HG03432 (cell line): ENCODE measurements around the gene ELAVL4.
"Not testable (repeated sequence)": the region's sequence is repeated elsewhere in the genome, so short reads cannot be mapped to it uniquely, and the experiment has no call there.

ENCODE experiments used
- ATAC-seq: cut with Tn5 transposase; IDR thresholded peaks from one replicate; pipeline ENCODE4 v1.9.1; 2021; ENCODE audit warnings: mild to moderate bottlenecking, moderate library complexity; ENCODE audit not compliant: unreplicated experiment

ELAVL4 gene

DNA sequence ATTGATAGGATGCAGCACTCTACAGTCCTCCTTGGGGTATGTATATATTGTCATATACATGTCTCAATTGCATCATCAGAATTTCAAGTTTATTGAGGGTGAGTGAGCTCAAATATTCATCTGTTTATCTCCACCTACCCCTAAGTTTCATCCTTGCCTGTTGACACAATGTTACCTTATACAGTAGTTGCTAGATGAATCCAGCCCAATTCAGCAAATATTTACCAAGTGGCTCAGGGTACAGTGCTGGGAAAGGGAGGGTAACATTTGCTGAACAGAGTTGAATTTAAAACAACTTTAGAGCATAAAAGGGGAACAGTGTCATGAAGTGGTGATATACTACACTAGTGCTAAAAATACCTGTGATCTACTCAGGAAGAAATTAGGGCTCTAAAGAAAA, 14.4 kb downstream of the ELAVL4 start:
- no peak for ATAC-seq

DNA sequence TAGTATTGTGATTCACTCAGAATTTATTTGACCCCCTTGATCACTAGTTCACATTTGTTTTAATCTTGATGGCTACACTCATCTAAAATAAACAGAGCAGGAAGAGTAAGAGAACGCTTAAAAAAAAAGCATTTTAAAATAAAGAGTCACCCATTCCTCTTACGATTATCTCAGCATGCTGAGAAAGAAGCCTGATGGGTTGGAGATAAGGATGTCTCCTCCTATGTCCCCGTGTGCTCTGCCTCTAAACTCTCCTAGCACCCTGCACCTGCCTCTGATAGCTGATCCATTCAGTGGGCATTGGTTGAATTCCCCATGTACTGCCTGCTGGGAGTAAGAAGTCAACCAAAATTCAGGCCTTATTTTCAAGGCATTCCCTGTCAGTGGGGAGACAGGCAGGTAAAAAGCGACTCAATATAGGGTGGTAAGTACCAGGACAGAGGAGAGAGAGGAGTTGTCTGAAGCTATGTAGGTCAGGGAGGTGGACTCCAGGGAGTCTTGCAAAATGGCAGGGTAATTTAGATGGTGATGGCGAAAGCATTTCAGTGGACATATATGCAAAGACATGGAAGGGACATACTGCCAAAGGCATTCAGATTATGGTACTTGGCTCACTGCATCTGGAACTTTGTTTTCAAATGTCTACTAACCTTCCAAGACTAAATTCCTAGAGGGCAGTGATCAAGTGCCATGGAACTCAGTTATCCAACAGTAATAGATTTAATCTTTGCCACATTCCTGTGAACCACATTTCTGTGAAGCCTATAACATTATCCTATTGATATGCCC, 18.4 kb downstream of the ELAVL4 start:
- no peak for ATAC-seq

DNA sequence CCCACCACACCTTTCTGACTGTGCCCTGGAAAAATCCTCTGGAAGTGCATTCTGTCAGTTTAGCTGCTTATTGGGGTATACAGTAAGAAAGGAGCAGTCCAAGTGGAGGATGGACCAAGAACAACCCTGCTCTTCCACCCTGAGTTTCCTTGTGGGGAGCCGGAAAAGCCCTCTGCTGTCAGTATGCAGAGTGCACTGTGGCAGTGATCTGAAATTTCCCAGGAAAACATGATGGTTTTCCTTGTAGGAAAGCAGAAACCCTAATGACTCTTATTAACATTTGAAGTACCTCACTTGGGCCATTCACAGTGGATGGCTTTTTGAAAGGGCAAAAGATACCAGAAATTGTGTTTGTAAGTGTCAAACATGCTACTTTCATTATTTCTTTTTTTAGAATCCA, 20.5 kb downstream of the ELAVL4 start:
- ATAC-seq, result no peak

DNA sequence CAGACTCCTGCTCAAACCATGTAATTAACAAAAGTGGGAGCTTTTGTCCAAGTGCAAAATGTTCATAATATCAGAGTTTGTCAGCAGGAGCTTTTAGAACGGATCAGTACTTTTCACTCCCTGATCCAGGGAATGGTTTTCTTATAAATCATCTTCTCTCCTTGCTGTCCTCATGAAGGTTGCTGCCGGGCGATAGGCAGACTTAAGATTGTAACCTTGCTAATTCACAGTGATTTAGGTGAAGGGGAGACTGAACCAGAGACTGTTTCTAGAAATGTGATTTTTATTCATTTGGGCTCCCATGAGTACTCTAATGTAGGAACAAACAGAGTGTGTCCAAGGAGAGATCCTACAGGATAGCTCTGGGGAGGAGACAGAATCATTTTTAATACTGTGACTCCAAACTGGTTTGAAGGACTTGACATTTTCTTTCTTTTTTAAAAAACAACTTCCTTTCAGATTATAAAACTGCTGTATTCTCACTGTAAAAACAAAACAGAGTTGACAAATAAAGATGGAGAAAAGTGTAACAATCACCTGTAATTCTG, 23.7 kb downstream of the ELAVL4 start:
- ATAC-seq, result no peak

DNA sequence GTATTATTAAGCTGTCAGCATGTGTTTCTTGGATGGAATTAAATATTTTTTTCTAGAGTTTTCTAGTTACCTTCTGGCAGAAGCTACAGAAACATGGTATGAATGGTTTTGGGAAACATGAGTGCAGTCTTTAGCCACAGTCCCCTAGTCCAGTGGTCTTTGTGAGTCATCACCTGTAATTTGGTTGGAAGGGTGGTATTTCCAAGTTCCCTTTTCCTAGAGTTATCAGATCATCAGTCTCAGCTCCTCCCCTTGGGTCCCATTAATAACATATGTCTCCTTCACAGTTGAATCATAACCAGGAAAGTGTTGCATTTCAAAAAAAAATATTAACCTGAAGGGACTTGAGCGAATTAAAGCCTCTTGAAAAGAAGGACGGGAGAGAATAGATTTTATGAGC, 27.0 kb downstream of the ELAVL4 start:
- ATAC-seq, result no peak

DNA sequence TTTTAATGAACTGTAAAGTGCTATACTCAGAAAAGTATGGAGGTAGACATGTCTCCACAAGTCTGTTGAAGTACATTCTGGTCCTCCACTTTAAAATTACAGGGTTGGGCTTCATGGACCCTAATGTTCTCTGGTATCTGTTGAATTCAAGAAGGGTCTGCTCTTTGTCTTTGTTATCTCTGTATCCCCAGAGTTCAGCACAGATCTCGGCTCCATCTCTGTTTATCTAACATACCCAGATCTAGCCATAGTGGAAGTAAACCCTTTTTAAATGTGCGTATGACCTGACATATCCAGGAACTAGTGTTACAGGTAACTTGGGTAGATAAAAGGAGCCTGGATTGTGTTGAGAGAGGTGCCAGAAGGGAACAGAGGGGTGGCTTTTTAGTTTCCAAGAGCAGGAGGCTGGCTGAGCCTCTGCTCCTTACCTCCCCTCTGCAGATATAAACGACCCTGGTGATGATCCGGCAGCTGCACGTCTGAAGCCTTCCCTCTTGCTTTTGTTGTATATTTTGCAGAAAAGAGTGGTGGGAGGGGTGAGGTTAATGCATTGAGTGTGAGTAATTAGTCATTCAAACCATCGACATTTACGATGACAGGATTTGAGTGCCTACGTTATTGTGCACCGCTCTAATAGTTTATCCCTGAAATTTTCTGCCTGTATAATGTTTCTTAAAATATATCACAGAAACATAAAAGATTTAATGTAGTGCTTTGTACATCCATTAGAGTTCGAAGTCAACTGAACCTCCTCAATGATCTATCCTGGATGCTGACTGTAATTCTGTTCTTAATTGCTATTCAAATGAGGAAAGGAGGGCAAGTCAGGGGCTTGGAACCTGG, 30.8 kb downstream of the ELAVL4 start:
- ATAC-seq, result no peak

DNA sequence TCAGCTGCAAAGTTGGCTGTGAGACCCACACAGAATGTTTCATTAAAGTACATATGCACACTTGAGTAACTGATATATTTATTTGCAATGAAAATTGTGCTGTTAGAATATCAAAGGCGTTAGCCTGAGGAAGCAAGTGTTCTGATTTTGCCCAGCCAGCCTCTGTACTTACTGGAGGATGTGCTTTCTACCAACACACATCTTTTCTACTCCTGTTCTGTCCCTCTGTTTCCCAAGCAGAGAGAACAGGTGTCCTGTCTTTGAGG, 31.4 kb downstream of the ELAVL4 start:
- ATAC-seq, result no peak

DNA sequence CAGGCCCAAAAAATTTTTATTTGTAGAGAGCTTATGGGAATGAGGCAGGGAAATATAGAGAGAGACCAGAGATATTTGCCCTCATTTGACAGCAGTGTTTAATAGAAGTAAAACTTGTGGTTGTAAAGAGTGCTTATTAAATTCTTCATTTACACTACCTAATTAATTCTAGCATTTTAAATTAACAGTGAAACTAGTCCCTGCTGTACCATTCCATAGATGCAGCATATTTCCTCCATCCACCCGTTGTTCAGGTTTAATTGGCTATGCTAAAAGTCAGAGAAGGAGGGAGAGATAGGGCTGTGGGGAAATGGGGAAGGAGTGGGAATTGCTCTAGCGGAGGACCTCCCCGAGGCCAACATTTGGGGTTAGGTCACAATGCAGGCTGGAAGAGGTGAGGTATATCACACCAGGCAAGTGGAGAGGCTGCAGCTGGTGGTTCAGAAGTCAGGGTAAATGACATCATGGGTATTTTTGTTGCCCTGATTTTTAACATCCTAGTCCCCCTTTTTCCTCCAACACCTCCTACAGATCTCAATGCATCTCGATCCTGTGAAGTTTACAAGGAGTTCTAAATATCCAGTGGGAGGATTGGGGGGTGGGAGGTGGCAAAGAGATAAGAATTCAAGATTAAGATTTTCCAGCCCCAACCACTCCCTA, 38.6 kb downstream of the ELAVL4 start:
- no peak for ATAC-seq

DNA sequence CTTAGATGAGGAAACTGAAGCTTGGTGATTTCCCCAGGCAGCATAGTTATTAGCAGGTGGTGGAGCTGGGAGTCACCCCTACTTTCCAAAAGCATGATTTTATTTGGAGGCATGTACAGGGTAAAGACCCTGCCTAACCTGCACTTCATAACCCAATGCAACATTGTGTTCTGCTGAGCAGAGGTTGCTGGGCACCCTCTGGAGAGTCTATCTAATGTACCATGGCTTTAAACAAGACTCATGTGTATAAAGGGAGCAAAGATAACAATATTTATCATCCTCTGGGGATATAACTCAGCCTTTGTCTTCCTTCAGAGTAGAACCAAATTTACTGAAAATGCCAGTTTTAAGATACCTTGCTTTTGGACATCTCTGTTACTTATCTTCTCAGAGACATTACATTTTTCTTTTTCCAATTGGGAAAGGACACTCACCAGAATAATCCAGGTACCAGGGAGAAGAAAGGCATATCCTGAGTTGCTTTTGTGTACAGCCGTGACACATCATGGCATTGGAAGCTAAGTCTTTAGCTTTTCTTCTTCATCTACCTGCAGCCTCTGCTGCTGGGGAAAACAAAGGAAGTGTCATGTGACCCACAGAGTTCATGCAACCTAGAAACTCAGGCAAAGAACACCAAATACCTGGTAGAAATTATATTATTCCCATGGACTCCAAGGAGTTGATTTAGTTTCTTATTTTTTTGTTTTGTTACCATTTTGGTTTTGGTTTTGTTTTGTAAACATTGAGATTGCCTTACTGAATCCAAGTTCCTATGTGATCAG, 39.6 kb downstream of the ELAVL4 start:
- ATAC-seq, result no peak

DNA sequence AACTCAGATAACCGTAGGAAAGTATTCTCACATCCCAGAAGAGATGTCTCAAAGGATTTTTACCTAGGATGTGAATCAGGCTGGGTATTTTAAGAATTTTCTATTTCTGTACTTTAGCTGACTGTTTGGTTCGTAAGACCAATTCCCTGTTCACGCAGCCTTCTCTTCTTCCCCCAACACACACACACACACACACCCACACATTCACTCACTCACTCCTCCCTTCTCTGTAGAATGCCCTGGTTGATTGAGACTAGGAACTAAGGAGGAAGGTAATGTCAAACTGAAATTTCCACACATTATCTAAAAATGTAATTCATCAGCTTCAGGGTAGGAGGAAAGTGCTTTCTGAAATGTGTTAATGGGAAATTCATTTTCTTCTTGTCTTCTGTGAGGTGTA, 43.5 kb downstream of the ELAVL4 start:
- no peak for ATAC-seq

DNA sequence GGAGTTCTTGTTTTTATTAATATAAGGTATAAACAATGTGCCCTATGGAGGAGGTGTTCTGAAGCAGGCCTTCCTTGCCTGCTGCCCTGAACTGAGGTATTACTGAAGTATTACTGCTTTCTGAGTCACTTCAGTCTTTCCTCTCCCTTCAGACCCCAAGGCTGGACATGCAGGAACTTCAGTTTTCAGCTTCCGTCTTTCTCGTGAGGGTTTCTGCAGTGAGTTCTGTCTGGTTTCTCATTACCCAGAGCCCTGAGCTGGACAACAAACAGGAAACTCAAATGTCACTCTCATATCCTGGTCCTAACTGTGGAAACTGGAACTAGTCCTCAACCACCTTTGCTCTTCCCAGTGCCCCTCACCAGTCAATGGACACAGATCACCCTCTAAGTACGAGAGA, 46.8 kb downstream of the ELAVL4 start:
- ATAC-seq, result no peak

DNA sequence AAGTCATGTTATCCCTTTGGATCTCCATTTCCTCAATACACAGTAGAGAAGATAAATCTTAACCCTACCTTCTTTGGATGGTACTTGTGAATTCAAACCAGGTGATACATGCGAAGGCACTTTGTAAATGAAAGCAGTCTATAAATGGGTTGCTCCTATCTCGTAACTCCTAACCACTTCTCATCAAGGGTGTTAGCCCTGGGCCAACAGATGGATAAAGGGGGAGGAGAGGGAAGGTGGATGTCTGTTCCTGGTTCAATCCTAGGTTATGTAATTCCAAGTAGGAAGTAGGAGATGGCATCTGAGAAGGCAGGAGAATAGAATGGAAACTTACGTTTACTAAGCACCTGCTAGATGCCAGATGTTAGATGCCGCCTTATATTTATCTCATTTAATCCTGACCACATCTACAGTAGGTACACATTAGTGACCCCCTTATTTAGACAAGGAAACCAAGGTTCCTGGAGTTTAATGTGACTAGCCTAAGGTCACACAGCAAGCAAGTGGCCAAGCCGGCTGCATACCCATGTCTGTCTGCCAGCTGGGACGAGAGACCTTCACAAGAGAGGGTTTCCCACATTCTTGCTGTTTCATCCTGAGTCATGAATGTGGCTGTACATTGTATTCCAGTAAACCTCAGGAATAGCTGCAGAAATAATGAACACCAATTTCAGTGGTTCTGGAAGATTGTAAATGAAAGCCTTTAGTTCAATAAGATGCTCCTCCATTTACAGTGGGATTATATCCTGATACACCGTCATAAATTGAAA, 47.7 kb downstream of the ELAVL4 start:
- no peak for ATAC-seq

DNA sequence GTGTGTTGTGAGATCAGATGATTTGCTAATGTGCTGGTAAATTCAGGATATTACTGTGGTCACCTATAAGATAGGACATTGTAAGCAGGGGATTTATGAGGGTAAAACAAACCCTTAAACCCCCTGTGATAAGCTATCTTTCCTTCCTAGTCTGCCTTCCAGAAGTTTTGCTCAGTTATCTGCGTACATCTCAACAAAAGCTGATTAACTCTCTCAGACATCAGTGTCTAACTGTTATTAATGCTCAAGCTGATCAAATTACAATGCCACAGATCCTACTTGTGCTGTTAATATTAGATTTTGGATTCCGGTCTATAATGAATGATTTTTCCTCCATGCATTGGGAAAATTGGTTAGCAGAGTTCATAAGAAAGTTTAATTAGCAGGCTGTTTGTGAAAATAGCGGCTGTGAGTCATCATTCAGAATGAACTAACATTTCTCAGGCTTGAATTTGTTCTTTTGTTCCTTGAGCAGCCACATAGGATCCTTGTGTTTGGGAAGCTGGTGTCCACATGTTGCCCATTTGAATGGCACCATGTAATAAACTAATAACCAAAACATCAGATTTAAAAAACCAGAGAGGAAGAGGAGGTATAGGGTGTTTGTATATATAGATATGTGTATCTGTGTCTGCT, 48.7 kb downstream of the ELAVL4 start:
- no peak for ATAC-seq

DNA sequence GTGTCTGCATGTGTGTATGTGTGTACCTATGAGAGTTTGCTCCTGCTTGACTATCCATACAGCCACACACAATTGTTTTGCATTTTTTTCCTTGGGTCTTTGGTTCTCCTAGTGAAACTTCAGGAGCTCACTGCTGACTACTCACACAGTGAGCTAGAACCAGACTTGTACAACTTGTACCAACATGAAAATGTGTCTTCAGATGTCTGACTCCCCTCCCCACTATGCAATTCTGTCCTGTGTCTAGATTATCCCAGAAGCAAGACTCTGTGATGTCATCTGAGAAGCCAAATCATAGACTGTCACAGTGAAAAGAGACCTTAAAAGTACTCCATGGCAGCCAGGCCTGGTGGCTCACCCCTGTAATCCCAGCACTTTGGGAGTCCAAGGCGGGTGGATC, 49.7 kb downstream of the ELAVL4 start:
- no peak for ATAC-seq

DNA sequence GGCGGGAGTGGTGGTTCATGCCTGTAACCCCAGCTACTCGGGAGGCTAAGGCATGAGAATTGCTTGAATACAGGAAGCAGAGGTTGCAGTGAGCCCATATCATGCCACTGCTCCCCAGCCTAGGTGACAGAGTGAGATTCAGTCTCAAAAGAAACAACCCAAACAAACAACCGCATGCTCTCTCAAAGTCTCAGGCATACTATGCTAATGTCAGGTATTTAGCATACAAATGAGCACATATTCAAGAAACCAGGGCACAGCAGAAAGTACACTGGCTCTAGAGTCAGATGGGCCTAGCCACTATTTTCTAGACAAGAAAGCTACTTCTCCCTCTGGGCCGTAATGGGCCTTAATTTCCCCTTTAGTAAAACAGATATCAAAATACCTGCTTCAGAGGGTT, 55.0 kb downstream of the ELAVL4 start:
- ATAC-seq, result no peak

DNA sequence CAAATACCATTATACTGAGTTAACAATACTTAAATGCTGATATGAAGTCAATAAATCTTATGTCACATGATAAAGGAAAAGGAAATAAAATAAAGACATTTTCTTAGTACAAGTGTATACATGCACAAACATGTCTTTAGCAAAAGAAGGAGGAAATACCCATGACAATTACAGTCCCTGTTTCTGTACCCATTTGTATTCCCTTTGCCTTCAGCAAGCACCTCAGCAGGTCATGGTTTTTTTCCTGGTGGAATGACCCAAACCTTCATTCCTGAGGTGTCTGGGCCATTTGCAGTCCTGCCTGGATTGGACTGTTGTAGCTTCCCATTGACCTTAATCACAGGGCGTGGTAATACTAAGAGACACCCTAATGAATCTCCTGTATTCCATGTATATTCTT, 57.6 kb downstream of the ELAVL4 start:
- ATAC-seq, result not testable (repeated sequence)

DNA sequence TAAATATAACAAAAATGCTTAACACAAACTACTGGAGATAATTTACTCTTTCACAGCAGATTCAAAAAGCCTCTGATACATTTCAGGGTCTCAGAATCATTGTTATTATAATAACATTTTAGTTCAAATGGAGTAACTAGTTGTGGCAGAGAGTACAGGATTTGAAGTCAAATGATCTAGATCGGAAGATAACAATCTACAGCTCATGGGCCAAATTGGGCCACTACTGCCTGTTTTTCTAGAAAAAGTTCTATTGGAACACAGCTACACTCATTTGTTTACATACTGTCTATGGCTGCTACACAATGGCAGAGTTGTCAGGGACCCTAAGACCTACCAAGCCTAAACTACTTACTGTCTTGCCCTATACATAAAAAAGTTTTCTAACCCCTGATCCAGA, 63.6 kb downstream of the ELAVL4 start:
- ATAC-seq, result no peak

DNA sequence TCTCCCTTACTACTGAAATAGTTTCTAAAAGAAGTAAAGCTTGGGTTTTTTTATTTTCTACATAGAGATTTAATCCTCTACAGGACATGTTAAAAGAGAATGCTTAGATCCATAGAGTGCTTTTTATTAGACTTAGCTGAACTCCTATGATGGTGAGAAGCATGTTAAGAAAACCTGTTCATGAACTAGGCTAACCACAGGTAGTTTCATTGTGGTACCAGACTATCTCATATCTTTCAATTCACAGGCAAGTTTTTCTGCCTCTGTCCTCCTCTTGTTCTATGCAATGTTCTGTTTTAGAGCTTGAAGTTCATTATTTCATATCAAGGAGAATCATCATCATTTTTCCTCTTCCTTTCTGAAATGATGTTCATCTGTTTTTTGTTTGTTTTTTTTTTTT, 65.4 kb downstream of the ELAVL4 start:
- ATAC-seq, result no peak

DNA sequence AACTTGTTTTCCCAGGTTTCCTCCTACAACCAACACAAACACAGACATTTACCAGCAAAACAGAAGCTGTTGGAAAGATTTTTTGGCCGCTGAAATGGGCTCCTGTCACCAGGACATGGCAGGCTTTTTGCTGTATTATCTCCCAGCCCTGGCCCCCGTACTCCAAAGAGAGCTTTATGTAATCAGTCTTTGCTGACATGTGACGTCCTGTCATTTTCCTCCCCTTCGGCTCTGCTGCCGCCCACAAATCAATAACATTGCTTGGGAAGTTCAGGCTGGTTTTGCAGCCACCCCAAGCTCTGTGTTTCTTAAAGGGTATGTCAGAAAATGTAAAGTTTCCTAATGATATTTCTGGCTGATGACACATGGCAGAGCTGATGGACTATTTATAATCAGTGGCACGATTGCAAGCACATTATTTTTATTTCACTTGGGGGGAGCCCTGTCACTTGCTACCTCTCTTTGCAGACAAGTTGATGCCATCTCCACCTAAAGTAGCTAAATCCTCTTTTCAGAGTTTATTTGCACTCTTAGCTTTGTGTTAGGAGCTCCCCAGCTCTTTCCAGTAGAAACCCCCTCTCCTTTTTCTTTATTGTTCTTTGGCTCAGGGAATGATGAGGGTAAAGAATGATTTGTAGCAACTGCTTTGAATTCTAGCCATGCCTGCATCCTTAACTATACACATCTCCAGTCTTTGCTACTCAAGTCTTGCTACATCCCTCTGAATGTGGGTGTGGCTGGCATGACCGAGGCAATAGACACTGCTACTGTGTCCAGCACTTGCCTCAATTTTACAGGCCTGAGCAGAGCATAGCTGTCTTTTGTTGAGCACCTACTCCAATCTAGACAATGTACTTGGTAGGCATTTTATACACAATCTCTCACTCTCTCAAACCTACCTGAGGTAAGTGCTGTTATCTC, 67.3 kb downstream of the ELAVL4 start:
- no peak for ATAC-seq
